HG03457 (cell line): Measurements from ENCODE around the gene ZNF202.
"Not testable (repeated sequence)": the region's sequence is repeated elsewhere in the genome, so short reads cannot be mapped to it uniquely, and the experiment has no call there.

Experiments used
- ATAC-seq: cut with Tn5 transposase; IDR thresholded peaks from one replicate; pipeline ENCODE4 v1.9.1; 2021; ENCODE audit warnings: moderate number of reproducible peaks; ENCODE audit not compliant: unreplicated experiment

The ZNF202 gene

GRCh38 chr11:123742031-123742723, 717 bp upstream of the ZNF202 start:
- ATAC-seq = no peak

- ATAC-seq = no peak
Measured at GRCh38 chr11:123740787-123741158, 687 bp downstream of the ZNF202 start.

GRCh38 chr11:123738374-123738773, 3.1 kb downstream of the ZNF202 start:
- no peak for ATAC-seq

GRCh38 chr11:123736769-123737168, 4.7 kb downstream of the ZNF202 start:
- ATAC-seq = no peak

- no peak for ATAC-seq
Measured at GRCh38 chr11:123729602-123730001, 11.9 kb downstream of the ZNF202 start.

- no peak for ATAC-seq
Measured at GRCh38 chr11:123725995-123726655, 15.3 kb downstream of the ZNF202 start.

- ATAC-seq = no peak
Measured at GRCh38 chr11:123719452-123719851, 22.0 kb downstream of the ZNF202 start.

- ATAC-seq = no peak
Measured at GRCh38 chr11:123718469-123718868, 23.0 kb downstream of the ZNF202 start.

GRCh38 chr11:123718063-123718462, 23.4 kb downstream of the ZNF202 start:
- no peak for ATAC-seq

- not testable (repeated sequence) for ATAC-seq
Measured at GRCh38 chr11:123712627-123713026, 28.8 kb downstream of the ZNF202 start.

- ATAC-seq = no peak
Measured at GRCh38 chr11:123707606-123708205, 33.8 kb downstream of the ZNF202 start.

GRCh38 chr11:123707206-123707605, 34.3 kb downstream of the ZNF202 start:
- ATAC-seq = no peak

- ATAC-seq = no peak
Measured at GRCh38 chr11:123704341-123704740, 37.1 kb downstream of the ZNF202 start.

GRCh38 chr11:123702696-123703095, 38.8 kb downstream of the ZNF202 start:
- ATAC-seq = no peak

GRCh38 chr11:123702139-123702538, 39.3 kb downstream of the ZNF202 start:
- ATAC-seq = no peak

- no peak for ATAC-seq
Measured at GRCh38 chr11:123700772-123701171, 40.7 kb downstream of the ZNF202 start.

- no peak for ATAC-seq
Measured at GRCh38 chr11:123698546-123699127, 42.8 kb downstream of the ZNF202 start.

- no peak for ATAC-seq
Measured at GRCh38 chr11:123696183-123696582, 45.3 kb downstream of the ZNF202 start.

- ATAC-seq = no peak
Measured at GRCh38 chr11:123695231-123695630, 46.2 kb downstream of the ZNF202 start.

GRCh38 chr11:123694551-123694950, 46.9 kb downstream of the ZNF202 start:
- no peak for ATAC-seq

GRCh38 chr11:123692961-123693360, 48.5 kb downstream of the ZNF202 start:
- no peak for ATAC-seq

- no peak for ATAC-seq
Measured at GRCh38 chr11:123690485-123690884, 51.0 kb downstream of the ZNF202 start.
